Activated gamma-delta T cell treated with Interleukin-2 at 50 U/mL for 16 hours (primary cell): Measurements from ENCODE around the gene MRPL10.

ENCODE experiments used
- DNase-seq: peaks from one replicate; pipeline ENCODE4 v3.0.0-alpha.2; 2020

The MRPL10 gene

DNA sequence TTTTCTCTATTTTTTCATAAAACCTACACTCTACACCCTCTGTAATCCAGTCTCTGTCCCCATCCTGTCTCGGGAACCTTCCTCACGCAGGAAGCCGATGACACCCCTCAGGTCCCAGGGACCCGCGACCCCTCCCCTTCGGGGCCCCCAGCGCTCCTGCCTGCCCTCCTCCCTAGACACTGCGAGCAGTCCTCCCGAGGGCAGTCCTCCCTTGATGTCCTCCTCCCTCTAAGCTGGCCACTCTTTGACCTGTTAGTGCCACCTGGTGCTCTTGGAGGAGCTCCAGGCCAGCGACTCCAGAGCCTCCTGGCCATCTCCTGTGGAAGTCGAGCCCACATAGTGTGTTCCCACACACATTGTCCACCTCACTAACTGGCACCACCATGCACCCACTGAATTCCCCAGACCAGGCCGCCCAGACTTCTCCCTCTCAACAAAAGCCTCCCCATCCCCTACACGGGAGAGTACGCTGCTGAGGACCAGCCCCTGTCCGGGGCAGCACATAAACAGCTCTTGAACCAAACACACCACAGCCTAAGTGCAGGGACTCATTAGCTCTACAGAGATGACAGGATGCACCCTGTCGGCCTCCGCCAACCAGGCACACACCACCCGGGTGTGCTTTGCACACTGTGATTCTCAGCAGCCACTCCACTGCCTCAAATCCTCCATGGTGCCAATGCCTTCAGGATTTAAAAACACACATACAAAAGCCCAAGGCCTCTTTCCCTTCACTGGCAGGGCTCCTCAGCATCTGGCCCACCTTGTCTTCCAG, 19.0 kb downstream of the MRPL10 start:
- DNase-seq, result no peak

DNA sequence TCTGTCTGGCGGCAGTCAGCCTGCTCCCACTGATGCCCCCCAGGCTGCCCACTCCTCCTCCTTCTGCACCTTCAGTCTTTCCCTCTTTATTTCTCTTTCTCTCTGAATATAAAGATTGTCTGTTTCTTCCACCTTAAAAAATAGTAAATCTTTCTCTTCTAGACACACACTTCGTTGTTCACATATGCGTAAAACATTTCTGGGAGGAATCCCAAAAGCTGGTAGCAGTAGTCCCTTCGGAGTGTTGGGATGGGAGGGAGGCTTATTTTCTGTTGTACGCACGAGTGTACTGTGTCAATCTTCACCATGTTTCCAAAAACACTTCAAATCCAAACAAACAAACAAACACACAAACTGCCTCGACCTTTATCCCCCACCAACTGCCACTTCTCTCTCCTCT, 19.6 kb downstream of the MRPL10 start:
- DNase-seq, result no peak

- DNase-seq, result no peak
Observed at GRCh38 chr17:47810901-47811635, 20.3 kb downstream of the MRPL10 start.

- peak; percentile 41 for DNase-seq
Observed at GRCh38 chr17:47810200-47810821, 21.0 kb downstream of the MRPL10 start.

- no peak for DNase-seq
Observed at GRCh38 chr17:47808830-47809480, 22.4 kb downstream of the MRPL10 start.

DNA sequence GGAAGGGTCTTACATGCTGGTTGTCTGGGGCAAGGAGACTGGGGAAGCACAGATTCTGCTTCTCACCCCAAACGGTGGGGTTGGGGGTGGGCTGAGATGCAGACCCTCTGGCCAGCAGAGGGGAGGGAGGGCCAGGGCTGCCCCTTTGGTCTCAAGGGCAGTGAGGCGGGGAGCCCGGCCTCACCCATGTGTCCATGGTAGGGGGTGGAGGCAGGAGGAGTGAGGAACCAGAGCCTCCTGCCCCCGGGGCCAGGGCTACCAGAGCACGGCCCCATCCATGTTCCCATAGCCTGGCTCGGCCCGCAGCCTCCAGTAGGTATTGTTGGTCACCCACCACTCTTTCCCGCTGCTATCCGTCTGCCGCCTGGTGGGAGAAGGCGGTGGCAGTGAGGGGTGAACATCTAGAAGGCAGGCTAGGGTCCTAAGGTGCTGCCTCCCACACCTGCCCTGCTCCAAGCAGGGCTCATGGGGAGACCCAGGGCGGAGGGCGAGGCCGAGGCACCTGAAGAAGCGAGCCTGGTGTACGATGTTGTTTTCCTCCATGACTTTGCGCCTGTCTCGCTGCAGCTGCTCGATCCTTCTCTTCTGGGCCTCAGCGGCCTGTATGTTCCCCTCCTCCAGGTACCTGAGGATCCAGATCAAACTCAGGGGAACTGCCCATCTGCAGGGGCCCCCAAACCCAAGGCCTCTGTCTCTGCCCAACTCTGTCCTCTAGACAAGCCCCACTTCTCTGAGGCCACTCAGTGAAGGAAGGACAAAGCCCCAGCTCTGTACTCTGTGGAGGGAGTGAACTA, 23.1 kb downstream of the MRPL10 start:
- no peak for DNase-seq

DNA sequence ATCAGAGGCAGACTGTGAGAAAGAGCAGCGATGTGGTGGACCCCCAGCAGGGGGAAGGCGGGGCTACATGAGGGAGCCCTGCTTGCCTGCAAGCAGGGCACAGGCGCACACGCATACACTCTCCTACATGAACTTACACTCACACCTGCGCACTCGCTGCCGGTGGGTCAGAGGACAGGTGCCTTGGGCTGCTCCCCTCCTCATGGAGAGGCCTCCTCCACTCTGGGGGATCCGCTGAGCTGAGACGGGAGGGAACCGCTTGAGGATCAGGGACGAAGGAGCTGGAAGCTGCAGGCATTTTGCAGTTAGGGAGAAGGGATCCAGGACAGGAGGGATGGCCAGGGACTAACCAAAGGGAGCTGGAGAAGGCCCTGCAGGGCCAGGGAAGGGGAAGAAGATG, 23.9 kb downstream of the MRPL10 start:
- DNase-seq, result no peak

DNA sequence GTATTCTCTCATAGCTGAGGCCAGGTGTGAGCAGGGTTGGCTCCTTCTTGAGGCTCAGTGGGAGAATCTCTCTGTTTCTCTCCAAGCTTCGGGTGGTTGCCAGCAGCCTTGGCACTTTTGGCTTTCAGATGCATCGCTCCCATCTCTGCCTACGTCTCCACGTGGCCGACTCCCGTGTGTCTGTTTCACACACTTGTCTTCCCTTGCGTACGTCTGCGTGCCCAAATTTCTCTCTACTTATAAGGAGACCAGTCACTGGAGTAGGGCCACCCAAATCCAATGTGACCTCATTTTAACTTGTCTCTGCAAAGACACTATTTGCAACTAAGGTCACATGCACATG, 24.5 kb downstream of the MRPL10 start:
- no peak for DNase-seq

DNA sequence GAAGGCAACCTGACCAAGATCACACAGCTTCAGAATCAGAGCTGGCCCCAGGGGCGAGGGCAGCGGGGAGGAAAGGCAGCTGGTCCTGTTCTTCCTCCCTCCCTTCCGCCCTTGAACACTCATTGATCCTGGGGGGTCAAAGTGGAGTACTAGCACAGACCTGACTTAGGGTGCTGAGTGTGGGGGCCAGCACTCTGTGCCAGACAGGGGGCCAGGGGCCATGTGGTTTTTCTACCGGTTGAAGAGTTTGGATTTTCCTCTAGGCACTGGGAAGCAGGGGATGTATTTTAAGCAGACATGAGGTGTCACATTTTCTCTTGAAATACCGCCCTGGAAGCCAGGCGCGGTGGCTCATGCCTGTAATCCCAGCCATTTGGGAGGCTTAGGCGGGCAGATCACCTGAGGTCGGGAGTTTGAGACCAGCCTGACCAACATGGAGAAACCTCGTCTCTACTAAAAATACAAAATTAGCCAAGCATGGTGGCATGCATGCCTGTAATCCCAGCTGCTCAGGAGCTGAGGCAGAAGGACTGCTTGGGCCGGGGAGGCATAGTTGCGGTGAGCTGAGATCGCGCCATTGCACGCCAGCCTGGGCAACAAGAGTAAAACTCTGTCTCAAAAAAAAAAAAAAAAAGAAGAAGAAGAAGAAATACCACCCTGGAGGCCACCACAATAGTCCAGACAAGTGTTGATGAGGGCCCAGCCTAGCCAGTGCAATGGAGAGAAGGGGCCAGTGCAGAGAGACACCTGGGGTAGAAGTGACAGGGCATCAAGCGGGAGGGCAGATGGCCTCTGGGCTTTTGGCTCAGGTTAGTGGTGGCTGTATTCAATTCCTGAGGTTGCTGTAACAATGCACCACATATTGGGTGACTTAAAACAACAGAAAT, 25.1 kb downstream of the MRPL10 start:
- DNase-seq, result no peak

DNA sequence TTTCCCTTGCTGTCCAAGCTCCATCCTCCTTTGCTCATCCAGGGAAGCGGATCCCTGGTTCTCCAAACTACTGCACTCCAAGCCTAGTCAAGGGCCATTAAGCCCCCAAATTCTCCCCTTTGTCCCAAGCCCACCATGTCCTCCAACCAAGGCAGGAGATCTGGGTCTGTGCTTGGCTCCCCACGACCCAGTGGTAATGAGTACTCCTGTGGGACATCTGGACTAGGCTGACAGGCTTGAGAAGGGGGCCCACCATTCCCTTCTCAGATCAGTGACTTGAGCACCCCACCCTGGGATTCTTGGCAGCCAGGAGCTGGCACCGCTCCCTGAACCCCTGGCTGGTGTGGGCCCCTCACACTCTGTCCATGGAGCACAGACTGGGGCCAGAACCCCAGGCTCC, 26.9 kb downstream of the MRPL10 start:
- no peak for DNase-seq

- DNase-seq, result no peak
Observed at GRCh38 chr17:47803751-47804150, 27.6 kb downstream of the MRPL10 start.

DNA sequence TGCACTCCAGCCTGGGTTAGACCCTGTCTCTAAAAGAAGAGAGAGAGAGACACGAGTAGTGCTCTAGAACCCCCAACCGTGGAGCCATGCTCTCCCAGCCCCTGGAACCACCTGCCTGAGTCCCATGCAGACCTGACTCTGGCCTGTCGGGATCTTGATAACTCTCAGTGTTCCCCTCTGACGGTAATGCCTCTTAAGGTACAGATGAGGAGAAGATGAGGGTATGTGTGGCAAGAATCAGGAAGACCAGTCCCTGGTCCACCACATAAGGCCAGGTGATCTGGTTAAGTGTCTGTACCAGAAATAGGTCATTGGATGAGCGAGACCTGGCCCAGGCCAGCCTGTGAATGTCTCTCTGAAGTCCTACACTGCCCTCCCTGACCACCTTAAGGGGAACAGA, 28.1 kb downstream of the MRPL10 start:
- no peak for DNase-seq

- DNase-seq, result peak; percentile 62
Observed at GRCh38 chr17:47802341-47803022, 28.9 kb downstream of the MRPL10 start.

DNA sequence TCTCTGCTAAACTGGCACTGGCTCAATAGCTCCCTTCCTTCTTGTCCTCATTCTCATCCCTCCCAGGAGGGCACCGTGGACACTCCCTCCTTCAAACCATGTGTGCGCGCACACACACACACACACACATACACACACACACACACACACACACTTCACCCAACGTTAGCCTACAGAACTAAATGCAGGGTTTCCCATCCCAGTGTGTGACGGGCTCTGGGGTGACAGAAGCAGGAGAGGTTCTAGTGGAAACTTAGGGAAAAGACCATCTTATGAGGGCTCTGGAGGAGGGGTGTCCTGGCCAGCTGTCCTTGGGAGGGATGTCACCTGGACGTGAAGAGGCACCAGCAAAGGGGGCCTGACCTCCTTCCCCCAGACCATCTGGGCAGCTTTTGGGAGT, 29.4 kb downstream of the MRPL10 start:
- DNase-seq, result no peak

- DNase-seq, result no peak
Observed at GRCh38 chr17:47801176-47801765, 30.1 kb downstream of the MRPL10 start.

DNA sequence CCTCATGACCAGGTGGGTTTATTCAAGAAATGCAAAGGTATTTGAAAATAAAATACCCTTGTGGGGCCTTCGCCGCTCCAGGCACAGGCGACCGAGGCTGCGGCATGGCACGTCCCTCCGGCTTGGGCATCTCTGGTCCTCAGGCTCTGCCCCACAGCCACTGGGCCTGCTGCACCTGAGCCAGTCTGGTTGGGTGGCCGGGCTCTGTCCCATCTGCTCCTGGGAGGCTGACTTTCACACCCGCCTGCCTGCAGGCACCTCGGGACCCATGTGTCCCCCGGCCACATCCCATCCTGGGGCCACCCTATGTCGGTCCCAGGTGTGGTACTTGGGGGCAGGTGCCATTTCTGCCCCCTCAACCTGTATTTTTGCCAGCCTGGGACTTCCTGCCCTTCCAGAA, 30.7 kb downstream of the MRPL10 start:
- DNase-seq, result no peak

- DNase-seq, result no peak
Observed at GRCh38 chr17:47797797-47798196, 33.5 kb downstream of the MRPL10 start.

DNA sequence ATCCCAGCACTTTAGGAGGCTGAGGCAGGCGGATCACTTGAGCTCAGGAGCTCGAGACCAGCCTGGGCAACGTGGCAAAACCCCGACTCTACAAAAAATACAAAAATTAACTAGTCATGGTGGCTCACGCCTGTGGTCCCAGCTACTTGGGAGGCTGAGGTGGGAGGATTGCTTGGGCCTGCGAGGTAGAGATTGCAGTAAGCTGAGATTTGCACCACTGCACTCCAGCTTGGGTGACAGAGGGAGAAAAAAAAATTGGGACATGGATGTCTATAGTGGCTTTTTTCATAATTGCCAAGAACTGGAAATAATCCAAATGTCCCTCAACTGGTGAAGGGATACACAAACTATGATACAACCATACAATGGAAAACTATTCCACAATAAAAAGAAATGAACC, 38.4 kb downstream of the MRPL10 start:
- no peak for DNase-seq

DNA sequence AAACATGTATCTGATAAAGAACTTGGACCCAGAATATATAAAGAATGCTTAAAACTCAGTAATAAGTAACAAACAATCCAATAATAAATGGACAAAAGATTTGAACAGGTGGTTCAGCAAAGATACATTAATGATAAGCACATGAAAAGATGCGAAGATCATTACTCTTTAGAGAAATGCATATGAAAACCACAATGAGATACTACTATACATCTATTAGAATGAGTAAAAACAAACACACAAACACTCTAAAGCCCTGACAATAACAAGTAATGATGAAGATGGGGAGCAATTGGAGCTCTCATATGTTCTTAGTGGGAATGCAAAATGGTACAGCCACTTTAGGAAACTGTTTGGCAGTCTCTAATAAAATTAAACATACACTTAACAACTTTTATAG, 38.9 kb downstream of the MRPL10 start:
- DNase-seq, result no peak

DNA sequence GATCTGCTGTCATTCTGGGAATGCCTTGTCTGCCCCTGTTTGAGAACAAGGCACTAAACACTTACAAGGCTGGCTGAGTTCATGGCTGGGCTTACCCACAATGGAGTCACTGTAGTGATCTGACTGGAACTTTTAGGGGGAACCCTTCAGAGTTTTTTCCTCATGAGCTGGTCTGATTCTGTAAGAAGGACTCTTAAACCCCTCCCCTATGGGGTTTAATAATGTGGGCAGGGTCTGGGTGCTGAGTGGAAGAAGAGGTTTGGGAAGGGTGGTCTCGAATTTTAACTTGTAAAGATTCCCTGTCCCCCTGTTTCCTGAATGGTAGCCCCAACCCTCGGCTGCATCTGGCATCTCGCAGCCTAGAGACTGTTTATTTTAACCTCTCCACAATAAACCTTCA, 40.3 kb downstream of the MRPL10 start:
- no peak for DNase-seq
